Activated naive CD8-positive, alpha-beta T cell (primary cell): ENCODE results near the gene TPGS2.
"Not testable (repeated sequence)": the region's sequence is repeated elsewhere in the genome, so short reads cannot be mapped to it uniquely, and the experiment has no call there.

Experiments used
- H3K27ac Mint-ChIP-seq: one replicate; pipeline ENCODE4 v1.8.0; 2021; ENCODE audit warnings: mixed read lengths
- H3K27me3 Mint-ChIP-seq: one replicate; pipeline ENCODE4 v1.8.0; 2021; ENCODE audit warnings: mixed read lengths
- H3K36me3 Mint-ChIP-seq: one replicate; pipeline ENCODE4 v1.8.0; 2021; ENCODE audit warnings: mixed read lengths
- H3K4me1 Mint-ChIP-seq: one replicate; pipeline ENCODE4 v1.8.0; 2021; ENCODE audit warnings: low read depth, mixed read lengths
- H3K4me3 Mint-ChIP-seq: one replicate; pipeline ENCODE4 v1.8.0; 2021; ENCODE audit warnings: mild to moderate bottlenecking, mixed read lengths
- H3K9me3 Mint-ChIP-seq: one replicate; pipeline ENCODE4 v1.8.0; 2021; ENCODE audit warnings: low read depth, mixed read lengths

TPGS2 gene

GRCh38 chr18:36828630-36829361 lies at the start of gene TPGS2, which contains the start of gene KIAA1328:
TPGS2 (minus strand) TSS chr18:36829002; CDS start chr18:36828767, 235 bp downstream.
KIAA1328 (plus strand) TSS chr18:36829127; CDS start chr18:36829139, 12 bp downstream.
- H3K4me1 Mint-ChIP-seq = peaks cover 48% of the 10 kb centered on the region

DNA sequence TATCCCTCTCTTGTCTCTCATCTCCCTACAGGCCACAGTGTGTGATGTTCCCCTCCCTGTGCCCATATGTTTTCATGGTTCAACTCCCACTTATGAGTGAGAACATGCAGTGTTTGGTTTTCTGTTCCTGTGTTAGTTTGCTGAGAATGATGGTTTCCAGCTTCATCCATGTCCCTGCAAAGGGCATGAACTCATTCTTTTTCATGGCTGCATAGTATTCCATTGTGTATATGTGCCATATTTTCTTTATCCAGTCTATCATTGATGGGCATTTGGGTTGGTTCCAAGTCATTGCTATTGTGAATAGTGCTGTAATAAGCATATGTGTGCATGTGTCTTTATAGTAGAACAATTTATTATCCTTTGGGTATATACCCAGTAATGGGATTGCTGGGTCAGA lies 45.0 kb upstream of the TPGS2 start:
- H3K27me3 Mint-ChIP-seq, H3K4me3 Mint-ChIP-seq, H3K9me3 Mint-ChIP-seq, H3K4me1 Mint-ChIP-seq, H3K27ac Mint-ChIP-seq: not testable (repeated sequence)
- peaks cover 58% of the 10 kb centered on the region for H3K36me3 Mint-ChIP-seq

More at GRCh38 chr18:36828630-36829361, at the start of gene TPGS2, which contains the start of gene KIAA1328:
- Mint-ChIP-seq H3K36me3 (peaks cover 4% of the 10 kb centered on the region), H3K4me3 (peak within 1 kb of the TSS; percentile 91), H3K27me3 (no peaks in the 10 kb centered on the region), H3K27ac (peak within 1 kb of the TSS; percentile 94), H3K9me3 (no peaks in the 10 kb centered on the region)

- H3K27ac Mint-ChIP-seq = no peak overlapping the region
- H3K27me3 Mint-ChIP-seq = no peaks in the 10 kb centered on the region
Measured at GRCh38 chr18:36872329-36872728, 43.5 kb upstream of the TPGS2 start.

DNA sequence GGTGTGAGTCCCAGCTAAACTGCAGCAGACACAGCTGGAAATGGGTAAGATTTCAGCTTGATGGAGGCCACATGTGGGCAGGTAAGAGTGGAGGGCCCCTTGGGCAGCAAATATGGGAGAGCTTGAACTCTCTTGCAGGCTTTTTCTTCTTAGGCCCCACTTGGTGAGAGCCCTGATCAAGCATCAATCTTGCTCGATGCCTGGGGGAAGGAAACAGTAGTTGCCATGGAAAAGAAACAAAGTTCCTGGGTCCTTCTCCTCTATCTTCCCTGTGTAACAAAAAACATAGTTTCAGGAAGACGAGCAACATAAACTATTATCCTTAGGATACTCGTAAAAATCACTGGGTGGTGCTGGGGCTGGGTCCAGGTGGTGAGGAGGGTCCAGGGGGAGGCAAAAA lies 43.0 kb upstream of the TPGS2 start:
- Mint-ChIP-seq H3K9me3 (no peaks in the 10 kb centered on the region), H3K4me1 (no peaks in the 10 kb centered on the region), H3K27me3 (no peaks in the 10 kb centered on the region), H3K36me3 (peaks cover 50% of the 10 kb centered on the region), H3K27ac (no peak overlapping the region), H3K4me3 (no peak overlapping the region)

More at GRCh38 chr18:36872329-36872728, 43.5 kb upstream of the TPGS2 start:
- H3K4me3 Mint-ChIP-seq = no peak overlapping the region
- H3K9me3 Mint-ChIP-seq = no peaks in the 10 kb centered on the region
- no peaks in the 10 kb centered on the region for H3K4me1 Mint-ChIP-seq
- peaks cover 51% of the 10 kb centered on the region for H3K36me3 Mint-ChIP-seq

- no peaks in the 10 kb centered on the region for H3K27me3 Mint-ChIP-seq
- peaks cover 35% of the 10 kb centered on the region for H3K36me3 Mint-ChIP-seq
- H3K9me3 Mint-ChIP-seq = no peaks in the 10 kb centered on the region
- no peaks in the 10 kb centered on the region for H3K4me1 Mint-ChIP-seq
- no peak overlapping the region for H3K27ac Mint-ChIP-seq
- no peak overlapping the region for H3K4me3 Mint-ChIP-seq
Measured at GRCh38 chr18:36867056-36867455, 38.3 kb upstream of the TPGS2 start.

- no peaks in the 10 kb centered on the region for H3K9me3 Mint-ChIP-seq
- H3K4me3 Mint-ChIP-seq = no peak overlapping the region
- H3K27me3 Mint-ChIP-seq = no peaks in the 10 kb centered on the region
- H3K27ac Mint-ChIP-seq = no peak overlapping the region
- H3K36me3 Mint-ChIP-seq = peaks cover 28% of the 10 kb centered on the region
- no peaks in the 10 kb centered on the region for H3K4me1 Mint-ChIP-seq
Measured at GRCh38 chr18:36862182-36862581, 33.4 kb upstream of the TPGS2 start.

DNA sequence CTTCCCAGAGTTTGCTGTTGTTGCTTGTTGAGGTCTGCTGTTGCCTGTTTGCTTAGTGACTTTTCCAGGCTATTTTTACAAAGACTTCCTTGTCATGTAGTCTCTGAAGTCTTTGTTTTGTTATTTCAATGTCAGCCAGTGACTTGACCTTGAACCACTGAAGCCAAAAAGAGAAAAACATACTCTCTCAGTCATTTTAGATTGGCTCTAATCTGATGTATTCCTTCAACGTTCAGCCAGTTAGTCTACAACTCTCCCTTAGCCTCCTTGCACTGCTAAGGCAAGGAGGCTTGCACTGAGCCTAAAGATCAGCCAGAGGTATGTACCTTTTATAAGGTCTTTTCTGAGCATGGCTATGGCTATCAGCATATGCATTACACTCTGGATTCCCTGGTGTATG lies 28.0 kb upstream of the TPGS2 start:
- Mint-ChIP-seq H3K27me3 (no peaks in the 10 kb centered on the region), H3K9me3 (peaks cover 3% of the 10 kb centered on the region), H3K27ac (no peak overlapping the region), H3K4me1 (peaks cover 2% of the 10 kb centered on the region), H3K36me3 (peaks cover 45% of the 10 kb centered on the region), H3K4me3 (no peak overlapping the region)

DNA sequence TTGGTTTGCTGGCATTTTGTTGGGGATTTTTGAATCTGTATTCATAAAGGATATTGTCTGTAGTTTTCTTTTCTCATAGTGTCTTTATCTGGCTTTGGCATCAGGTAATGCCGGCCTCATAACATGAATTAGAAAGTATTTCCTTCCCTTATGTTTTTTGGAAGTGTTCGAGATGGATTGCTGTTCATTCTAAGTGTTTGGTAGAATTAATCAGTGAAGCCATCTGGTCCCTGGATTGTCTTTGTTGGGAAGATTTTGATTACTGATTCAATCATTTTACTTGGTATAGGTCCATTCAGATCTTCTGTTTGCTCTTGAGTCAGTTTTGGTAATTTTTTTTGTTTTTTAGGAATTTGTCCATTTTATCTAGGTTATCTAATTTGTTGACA lies 22.4 kb upstream of the TPGS2 start:
- no peak overlapping the region for H3K4me3 Mint-ChIP-seq
- H3K9me3 Mint-ChIP-seq = peaks cover 5% of the 10 kb centered on the region
- H3K4me1 Mint-ChIP-seq = peaks cover 1% of the 10 kb centered on the region
- peaks cover 42% of the 10 kb centered on the region for H3K36me3 Mint-ChIP-seq
- H3K27ac Mint-ChIP-seq = no peak overlapping the region
- H3K27me3 Mint-ChIP-seq = no peaks in the 10 kb centered on the region

- H3K27ac Mint-ChIP-seq = no peak overlapping the region
- H3K9me3 Mint-ChIP-seq = peaks cover 5% of the 10 kb centered on the region
Measured at GRCh38 chr18:36850527-36851201, 21.9 kb upstream of the TPGS2 start.

DNA sequence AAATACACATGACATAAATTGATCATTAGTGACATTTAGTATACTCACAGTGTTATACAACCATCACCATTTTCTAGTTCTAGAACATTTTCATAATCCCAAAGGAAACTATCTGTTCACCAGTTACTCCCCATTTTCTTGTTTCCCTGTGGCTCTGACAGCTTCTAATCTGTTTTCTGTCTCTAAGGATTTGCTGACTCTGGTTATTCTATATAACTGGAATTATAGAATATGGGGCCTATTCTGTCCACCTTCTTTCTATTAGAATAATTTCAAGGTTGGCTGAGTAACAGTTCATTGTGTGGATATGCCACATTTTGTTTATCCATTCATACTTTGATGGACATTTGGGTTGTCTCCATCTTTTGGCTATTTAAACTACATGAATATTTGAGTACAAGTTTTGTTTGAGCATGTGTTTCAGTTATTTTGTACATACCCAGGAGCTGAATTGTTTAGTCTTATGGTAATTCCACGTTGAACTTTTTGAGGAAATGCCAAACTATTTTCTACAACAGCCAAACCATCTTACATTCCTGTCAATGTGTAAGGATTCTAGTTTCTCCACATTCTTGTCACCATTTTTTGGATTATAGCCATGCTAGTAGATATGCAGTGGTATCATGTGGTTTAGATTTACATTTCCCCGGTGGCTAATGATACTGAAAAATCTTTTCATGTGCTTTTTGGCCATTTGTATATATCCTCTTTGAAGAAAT lies 20.6 kb upstream of the TPGS2 start:
- no peaks in the 10 kb centered on the region for H3K27me3 Mint-ChIP-seq
- no peak overlapping the region for H3K27ac Mint-ChIP-seq
- H3K36me3 Mint-ChIP-seq = peaks cover 38% of the 10 kb centered on the region
- H3K4me3 Mint-ChIP-seq = no peak overlapping the region
- H3K9me3 Mint-ChIP-seq = peaks cover 5% of the 10 kb centered on the region
- no peaks in the 10 kb centered on the region for H3K4me1 Mint-ChIP-seq

More at GRCh38 chr18:36850527-36851201, 21.9 kb upstream of the TPGS2 start:
- H3K36me3 Mint-ChIP-seq = peaks cover 38% of the 10 kb centered on the region
- H3K27me3 Mint-ChIP-seq = no peaks in the 10 kb centered on the region
- no peaks in the 10 kb centered on the region for H3K4me1 Mint-ChIP-seq
- no peak overlapping the region for H3K4me3 Mint-ChIP-seq

- H3K27me3 Mint-ChIP-seq = no peaks in the 10 kb centered on the region
- peaks cover 5% of the 10 kb centered on the region for H3K9me3 Mint-ChIP-seq
- peaks cover 31% of the 10 kb centered on the region for H3K36me3 Mint-ChIP-seq
- H3K4me3 Mint-ChIP-seq = no peak overlapping the region
- no peak overlapping the region for H3K27ac Mint-ChIP-seq
- H3K4me1 Mint-ChIP-seq = no peaks in the 10 kb centered on the region
Measured at GRCh38 chr18:36848609-36849008, 19.8 kb upstream of the TPGS2 start.

- H3K4me1 Mint-ChIP-seq = peaks cover 3% of the 10 kb centered on the region
- H3K27ac Mint-ChIP-seq = no peak overlapping the region
- no peak overlapping the region for H3K4me3 Mint-ChIP-seq
- H3K27me3 Mint-ChIP-seq = no peaks in the 10 kb centered on the region
- no peaks in the 10 kb centered on the region for H3K9me3 Mint-ChIP-seq
- peaks cover 19% of the 10 kb centered on the region for H3K36me3 Mint-ChIP-seq
Measured at GRCh38 chr18:36843784-36844183, 15.0 kb upstream of the TPGS2 start.

GRCh38 chr18:36843199-36843598 lies 14.4 kb upstream of the TPGS2 start:
- no peak overlapping the region for H3K27ac Mint-ChIP-seq
- peaks cover 3% of the 10 kb centered on the region for H3K4me1 Mint-ChIP-seq
- H3K4me3 Mint-ChIP-seq = no peak overlapping the region
- H3K36me3 Mint-ChIP-seq = peaks cover 22% of the 10 kb centered on the region
- H3K9me3 Mint-ChIP-seq = no peaks in the 10 kb centered on the region
- H3K27me3 Mint-ChIP-seq = no peaks in the 10 kb centered on the region

- no peaks in the 10 kb centered on the region for H3K9me3 Mint-ChIP-seq
- no peak overlapping the region for H3K4me3 Mint-ChIP-seq
- H3K27ac Mint-ChIP-seq = no peak overlapping the region
- no peaks in the 10 kb centered on the region for H3K27me3 Mint-ChIP-seq
- peaks cover 29% of the 10 kb centered on the region for H3K36me3 Mint-ChIP-seq
- peaks cover 3% of the 10 kb centered on the region for H3K4me1 Mint-ChIP-seq
Measured at GRCh38 chr18:36839835-36840234, 11.0 kb upstream of the TPGS2 start.

DNA sequence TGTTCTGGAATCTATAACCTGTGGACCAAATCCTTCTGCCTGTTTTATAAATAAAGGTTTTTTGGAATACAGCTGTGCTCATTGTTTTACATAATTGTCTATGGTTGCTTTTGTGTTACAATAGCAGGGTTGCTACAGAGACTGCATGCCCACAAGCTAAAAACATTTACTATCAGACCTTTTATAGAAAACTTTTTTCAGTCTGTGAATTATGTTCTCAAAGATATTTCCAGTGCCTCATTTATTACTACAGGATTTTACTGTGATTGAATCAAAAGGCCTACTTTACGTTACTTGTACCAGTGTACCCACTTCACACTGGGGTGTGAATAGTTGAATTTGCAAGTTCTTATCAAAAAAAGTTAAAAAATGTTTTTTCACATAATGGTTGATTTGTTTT lies 7.1 kb upstream of the TPGS2 start:
- Mint-ChIP-seq H3K36me3 (peaks cover 27% of the 10 kb centered on the region), H3K4me1 (peaks cover 10% of the 10 kb centered on the region), H3K9me3 (no peaks in the 10 kb centered on the region), H3K27me3 (no peaks in the 10 kb centered on the region), H3K27ac (no peak overlapping the region), H3K4me3 (no peak overlapping the region)
